Retinal pigment epithelial cell (primary cell): ENCODE measurements around the gene PSRC1.

Experiments used
- DNase-seq: peaks from one replicate; pipeline ENCODE4 v3.0.0-alpha.2; 2010; ENCODE audit warnings: low read depth
- H3K4me3 ChIP-seq: 2 replicates; pipeline ENCODE4 v1.5.1; 2011; ENCODE audit warnings: mild to moderate bottlenecking, low read length, control low read depth, moderate library complexity
- CTCF ChIP-seq: conservative IDR thresholded peaks from 2 replicates; pipeline ENCODE4 v1.5.1; 2011; ENCODE audit warnings: low read depth, low read length, control low read depth, inconsistent platforms

PSRC1 gene

GRCh38 chr1:109241344-109241743 is 41.6 kb downstream of the PSRC1 start:
- TF ChIP-seq CTCF, result no peak
- H3K4me3 ChIP-seq, result no peak overlapping the region
- no peak for DNase-seq

- TF ChIP-seq CTCF, result no peak
- no peak for DNase-seq
- no peak overlapping the region for H3K4me3 ChIP-seq
Measured at GRCh38 chr1:109240158-109241152, 42.5 kb downstream of the PSRC1 start.

- TF ChIP-seq CTCF, result peak; percentile 90
- DNase-seq, result no peak
- H3K4me3 ChIP-seq, result no peak overlapping the region
Measured at GRCh38 chr1:109239409-109240068, 43.4 kb downstream of the PSRC1 start.

GRCh38 chr1:109239047-109239408 is 43.9 kb downstream of the PSRC1 start:
- no peak overlapping the region for H3K4me3 ChIP-seq
- DNase-seq, result no peak
- no peak for TF ChIP-seq CTCF

GRCh38 chr1:109238382-109238781 is 44.6 kb downstream of the PSRC1 start:
- no peak for DNase-seq
- H3K4me3 ChIP-seq, result no peak overlapping the region
- TF ChIP-seq CTCF, result no peak

- no peak for DNase-seq
- no peak overlapping the region for H3K4me3 ChIP-seq
- TF ChIP-seq CTCF, result no peak
Measured at GRCh38 chr1:109237512-109237911, 45.4 kb downstream of the PSRC1 start.

- no peak for DNase-seq
- TF ChIP-seq CTCF, result no peak
- H3K4me3 ChIP-seq, result no peak overlapping the region
Measured at GRCh38 chr1:109235137-109235536, 47.8 kb downstream of the PSRC1 start.
